ENCODE measurements around the gene A2M. TPM values are rescaled to one million over a fixed set of nuclear protein-coding genes. Genes with fewer than 3 reads are reported as not detected.

The A2M gene
- total and polyA plus RNA-seq, 4 experiments from 2014 or later, result 3.0 to 3.2 (median 3.1) TPM; not detected in 1

GRCh38 chr12:9068600-9068999 is 47.1 kb downstream of the A2M start:
- intact Hi-C loops (cut with micrococcal nuclease), result no loop called here
- H3K27me3 ChIP-seq (ENCODE audit: insufficient read depth, low read length), result no peaks in the 10 kb centered on the region
- H3K27ac ChIP-seq (ENCODE audit: low read depth, low read length), result no peak overlapping the region
- POLR2A ChIA-PET (ENCODE audit: partially characterized antibody), result no interaction called here
- DNase-seq, result no peak
- Mint-ChIP-seq H3K27me3 (no peaks in the 10 kb centered on the region), H3K27ac (no peak overlapping the region), H3K4me1 (peaks cover 5 to 7% (median 6%) of the 10 kb centered on the region in 4 donors), H3K9me3 (no peaks in the 10 kb centered on the region), H3K36me3 (peaks cover 10 to 53% of the 10 kb centered on the region in 2 donors), H3K4me3 (no peak overlapping the region)
- peaks cover 6% of the 10 kb centered on the region for H3K4me1 ChIP-seq (ENCODE audit: insufficient read depth, low read length)
- H3K9me3 ChIP-seq (ENCODE audit: control insufficient read depth in 1 of 2, low read length in 2 of 2), result no peaks in the 10 kb centered on the region
- CTCF ChIA-PET (ENCODE audit: partially characterized antibody), result no interaction called here
- H3K4me3 ChIP-seq (ENCODE audit: low read length in 2 of 2), result no peak overlapping the region
- H3K36me3 ChIP-seq (ENCODE audit: insufficient read depth, low read length), result no peaks in the 10 kb centered on the region

- Mint-ChIP-seq H3K4me3 (no peak overlapping the region), H3K27ac (peak overlapping the region in 1 of 7 donors; percentile 40), H3K4me1 (peaks cover 7 to 12% (median 9%) of the 10 kb centered on the region in 4 donors), H3K9me3 (no peaks in the 10 kb centered on the region), H3K27me3 (no peaks in the 10 kb centered on the region), H3K36me3 (peaks cover 5 to 54% of the 10 kb centered on the region in 2 donors)
- peaks cover 8% of the 10 kb centered on the region for H3K4me1 ChIP-seq (ENCODE audit: insufficient read depth, low read length)
- H3K9me3 ChIP-seq (ENCODE audit: control insufficient read depth in 1 of 2, low read length in 2 of 2), result no peaks in the 10 kb centered on the region
- H3K27ac ChIP-seq (ENCODE audit: low read depth, low read length), result no peak overlapping the region
- no peak overlapping the region for H3K4me3 ChIP-seq (ENCODE audit: low read length in 2 of 2)
- CTCF ChIA-PET (ENCODE audit: partially characterized antibody), result no interaction called here
- H3K36me3 ChIP-seq (ENCODE audit: insufficient read depth, low read length), result no peaks in the 10 kb centered on the region
- no peaks in the 10 kb centered on the region for H3K27me3 ChIP-seq (ENCODE audit: insufficient read depth, low read length)
- POLR2A ChIA-PET (ENCODE audit: partially characterized antibody), result no interaction called here
- DNase-seq, result no peak
- intact Hi-C loops (cut with micrococcal nuclease), result no loop called here
These were observed 47.6 kb downstream of the A2M start for GRCh38 chr12:9068086-9068485.

GRCh38 chr12:9066755-9067423 is 48.8 kb downstream of the A2M start:
- Histone ChIP-seq H3K9me3 (ENCODE audit: control insufficient read depth in 1 of 2, low read length in 2 of 2) (no peaks in the 10 kb centered on the region), H3K36me3 (ENCODE audit: insufficient read depth, low read length) (no peaks in the 10 kb centered on the region), H3K27me3 (ENCODE audit: insufficient read depth, low read length) (no peaks in the 10 kb centered on the region), H3K4me1 (ENCODE audit: insufficient read depth, low read length) (peaks cover 8% of the 10 kb centered on the region), H3K27ac (ENCODE audit: low read depth, low read length) (no peak overlapping the region), H3K4me3 (ENCODE audit: low read length in 2 of 2) (no peak overlapping the region)
- ChIA-PET CTCF (ENCODE audit: partially characterized antibody) (interaction anchor here (1.1 to 2.7 kb wide), 2 partner anchors 17 to 177 kb away, joined by 3 to 14 read pairs; no protein-coding TSS in a partner anchor), POLR2A (ENCODE audit: partially characterized antibody) (no interaction called here)
- Mint-ChIP-seq H3K27ac (peak overlapping the region in 3 of 7 donors; percentile 2 to 65 (median 40)), H3K4me3 (peak overlapping the region in 4 of 8 donors; percentile 6 to 59 (median 26)), H3K27me3 (no peaks in the 10 kb centered on the region), H3K4me1 (peaks cover 7 to 13% (median 9%) of the 10 kb centered on the region in 4 donors), H3K36me3 (peaks cover 4 to 46% of the 10 kb centered on the region in 2 donors), H3K9me3 (no peaks in the 10 kb centered on the region)
- DNase-seq, result no peak
- intact Hi-C loops (cut with micrococcal nuclease), result no loop called here

GRCh38 chr12:9066183-9066623 is 49.5 kb downstream of the A2M start:
- peak overlapping the region in 1 of 7 donors; percentile 85 for H3K27ac Mint-ChIP-seq
- peak overlapping the region in 5 of 8 donors; percentile 51 to 66 (median 52) for H3K4me3 Mint-ChIP-seq
- no peaks in the 10 kb centered on the region for H3K27me3 ChIP-seq (ENCODE audit: insufficient read depth, low read length)
- H3K9me3 ChIP-seq (ENCODE audit: control insufficient read depth in 1 of 2, low read length in 2 of 2), result no peaks in the 10 kb centered on the region
- peaks cover 8% of the 10 kb centered on the region for H3K4me1 ChIP-seq (ENCODE audit: insufficient read depth, low read length)
- H3K27ac ChIP-seq (ENCODE audit: low read depth, low read length), result no peak overlapping the region
- ChIA-PET POLR2A (ENCODE audit: partially characterized antibody) (no interaction called here), CTCF (ENCODE audit: partially characterized antibody) (interaction anchor here (1.1 to 2.7 kb wide), 2 partner anchors 16 to 176 kb away, joined by 3 to 14 read pairs; no protein-coding TSS in a partner anchor)
- H3K36me3 Mint-ChIP-seq, result peaks cover 0 to 40% of the 10 kb centered on the region in 2 donors
- no peak overlapping the region for H3K4me3 ChIP-seq (ENCODE audit: low read length in 2 of 2)
- intact Hi-C loops (cut with micrococcal nuclease), result no loop called here
- DNase-seq, result no peak
- no peaks in the 10 kb centered on the region for H3K9me3 Mint-ChIP-seq
- no peaks in the 10 kb centered on the region for H3K27me3 Mint-ChIP-seq
- H3K4me1 Mint-ChIP-seq, result peaks cover 6 to 13% (median 8%) of the 10 kb centered on the region in 4 donors
- no peaks in the 10 kb centered on the region for H3K36me3 ChIP-seq (ENCODE audit: insufficient read depth, low read length)

- Mint-ChIP-seq H3K9me3 (no peaks in the 10 kb centered on the region), H3K27ac (peak overlapping the region in 1 of 7 donors; percentile 17), H3K36me3 (peaks cover 0 to 42% of the 10 kb centered on the region in 2 donors), H3K4me1 (peaks cover 6 to 13% (median 8%) of the 10 kb centered on the region in 4 donors), H3K4me3 (peak overlapping the region in 3 of 8 donors; percentile 36 to 66 (median 60)), H3K27me3 (no peaks in the 10 kb centered on the region)
- H3K9me3 ChIP-seq (ENCODE audit: control insufficient read depth in 1 of 2, low read length in 2 of 2), result no peaks in the 10 kb centered on the region
- H3K27ac ChIP-seq (ENCODE audit: low read depth, low read length), result no peak overlapping the region
- no peaks in the 10 kb centered on the region for H3K27me3 ChIP-seq (ENCODE audit: insufficient read depth, low read length)
- CTCF ChIA-PET (ENCODE audit: partially characterized antibody), result interaction anchor here (2.7 kb wide), 1 partner anchor 16 kb away, joined by 14 read pairs; no protein-coding TSS in a partner anchor
- peaks cover 8% of the 10 kb centered on the region for H3K4me1 ChIP-seq (ENCODE audit: insufficient read depth, low read length)
- H3K4me3 ChIP-seq (ENCODE audit: low read length in 2 of 2), result no peak overlapping the region
- H3K36me3 ChIP-seq (ENCODE audit: insufficient read depth, low read length), result no peaks in the 10 kb centered on the region
- POLR2A ChIA-PET (ENCODE audit: partially characterized antibody), result no interaction called here
- intact Hi-C loops (cut with micrococcal nuclease), result no loop called here
- no peak for DNase-seq
These were observed 50.2 kb downstream of the A2M start for GRCh38 chr12:9065607-9065856.

GRCh38 chr12:9064815-9065606 is 50.7 kb downstream of the A2M start:
- ChIA-PET CTCF (ENCODE audit: partially characterized antibody) (interaction anchor here (1.3 to 2.7 kb wide), 10 partner anchors 11 to 404 kb away, joined by 3 to 14 read pairs (median 5); no protein-coding TSS in a partner anchor), POLR2A (ENCODE audit: partially characterized antibody) (interaction anchor here (1.6 kb wide), 1 partner anchor 115 kb away, joined by 10 read pairs; the partner anchor contains the start of gene M6PR)
- H3K27ac Mint-ChIP-seq, result peak overlapping the region in 1 of 7 donors; percentile 50
- intact Hi-C loops (cut with micrococcal nuclease), result no loop called here
- H3K36me3 ChIP-seq (ENCODE audit: insufficient read depth, low read length), result no peaks in the 10 kb centered on the region
- no peaks in the 10 kb centered on the region for H3K9me3 ChIP-seq (ENCODE audit: control insufficient read depth in 1 of 2, low read length in 2 of 2)
- no peaks in the 10 kb centered on the region for H3K27me3 Mint-ChIP-seq
- peak overlapping the region in 7 of 8 donors; percentile 39 to 87 (median 70) for H3K4me3 Mint-ChIP-seq
- H3K4me3 ChIP-seq (ENCODE audit: low read length in 2 of 2), result peak overlapping the region in 1 of 2 donors; percentile 40
- H3K27ac ChIP-seq (ENCODE audit: low read depth, low read length), result peak overlapping the region; percentile 15
- peaks cover 6 to 13% (median 8%) of the 10 kb centered on the region in 4 donors for H3K4me1 Mint-ChIP-seq
- peaks cover 0 to 40% of the 10 kb centered on the region in 2 donors for H3K36me3 Mint-ChIP-seq
- no peaks in the 10 kb centered on the region for H3K27me3 ChIP-seq (ENCODE audit: insufficient read depth, low read length)
- H3K4me1 ChIP-seq (ENCODE audit: insufficient read depth, low read length), result peaks cover 8% of the 10 kb centered on the region
- H3K9me3 Mint-ChIP-seq, result no peaks in the 10 kb centered on the region
- peak in 2 of 5 donors; percentile 11 to 36 for DNase-seq
